SKM-1 (cell line): ENCODE data around the gene CTXN3.

ENCODE experiments used
- DNase-seq: peaks from one replicate; lab custom pipeline; 2025; ENCODE audit not compliant: unreplicated experiment; lab: John Stamatoyannopoulos, UW

Gene CTXN3

DNA sequence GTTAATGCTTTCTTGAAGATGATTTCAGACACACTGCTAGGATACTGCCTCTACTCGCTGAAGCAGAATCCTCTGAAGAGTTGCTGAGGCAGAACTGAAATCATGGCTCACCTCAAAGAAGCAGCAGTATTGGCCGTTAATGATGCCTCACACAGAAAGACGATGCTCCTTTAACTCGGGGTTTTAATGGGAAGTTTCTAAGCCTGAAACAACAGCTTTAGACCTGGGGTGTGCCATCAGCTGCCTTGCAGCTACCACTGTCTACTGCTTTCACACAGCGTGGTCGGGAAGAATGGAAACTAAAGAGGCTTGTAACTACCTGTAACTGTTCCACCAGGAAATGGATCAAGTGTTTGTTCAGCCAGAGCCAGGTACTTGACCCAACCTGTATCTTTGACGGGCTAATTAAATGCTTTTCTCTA, at the start of gene CTXN3:
CTXN3 (plus strand) TSS at position 65 of the 422 bp plus-strand sequence. CDS start 8,440 bp downstream, outside the sequence.
- DNase-seq, result no peak

DNA sequence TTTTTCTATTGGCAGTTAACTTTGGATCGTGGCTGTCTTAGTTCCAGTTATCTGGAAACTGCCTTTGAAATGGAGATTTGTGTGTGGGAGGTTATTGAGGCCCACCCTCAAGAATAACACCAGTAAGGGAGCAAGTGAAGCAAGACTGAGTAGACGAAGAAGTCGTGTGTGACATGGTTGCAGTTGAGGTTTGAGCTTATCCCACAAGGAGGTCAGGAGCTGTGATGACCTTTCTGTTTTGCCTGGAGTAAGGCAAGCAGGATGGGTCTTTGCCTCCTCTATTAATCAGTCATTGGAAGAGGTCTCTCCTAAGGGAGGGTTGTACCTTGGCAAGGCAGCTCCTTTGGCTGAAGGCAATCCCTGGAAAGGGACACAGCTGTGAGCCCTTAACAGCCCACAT, 49.6 kb upstream of the CTXN3 start:
- DNase-seq, result no peak

DNA sequence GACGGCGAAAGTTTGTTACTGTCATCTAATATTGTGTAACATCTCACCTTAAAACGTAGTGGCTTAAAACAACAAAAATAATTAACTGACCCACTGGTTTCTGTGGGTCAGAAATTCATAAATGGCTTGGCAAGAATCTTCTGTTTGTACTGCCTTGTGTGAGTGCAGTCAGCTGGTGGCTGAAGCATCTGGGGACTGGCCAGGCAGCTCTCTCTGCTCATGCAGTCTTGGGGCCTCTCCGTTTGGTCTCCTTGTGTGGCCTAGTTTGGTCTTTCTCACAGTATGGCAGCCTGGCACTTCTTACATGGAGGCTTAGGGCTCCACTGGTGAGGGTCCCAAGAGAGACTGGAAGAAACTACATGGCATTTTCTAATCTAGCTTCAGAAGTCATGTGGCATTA, 49.0 kb upstream of the CTXN3 start:
- no peak for DNase-seq

DNA sequence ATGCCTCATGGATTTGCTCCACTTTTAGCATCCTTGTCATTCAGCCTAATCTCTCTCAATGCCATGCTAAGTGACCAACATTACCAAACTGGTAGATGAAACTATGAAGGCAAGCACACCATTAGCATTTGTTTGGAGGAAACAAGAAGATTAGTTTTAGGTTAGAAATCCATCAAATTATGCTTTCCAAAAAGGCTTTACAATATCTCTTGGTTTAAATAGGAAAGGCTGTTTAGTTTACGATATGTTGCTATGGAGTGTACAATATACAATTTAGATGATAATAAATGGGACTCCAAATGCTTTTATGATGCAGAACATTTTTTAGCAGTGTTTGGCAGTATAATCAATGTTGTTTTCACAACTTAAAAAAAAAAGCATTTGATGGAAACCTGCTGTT, 47.8 kb upstream of the CTXN3 start:
- no peak for DNase-seq

DNA sequence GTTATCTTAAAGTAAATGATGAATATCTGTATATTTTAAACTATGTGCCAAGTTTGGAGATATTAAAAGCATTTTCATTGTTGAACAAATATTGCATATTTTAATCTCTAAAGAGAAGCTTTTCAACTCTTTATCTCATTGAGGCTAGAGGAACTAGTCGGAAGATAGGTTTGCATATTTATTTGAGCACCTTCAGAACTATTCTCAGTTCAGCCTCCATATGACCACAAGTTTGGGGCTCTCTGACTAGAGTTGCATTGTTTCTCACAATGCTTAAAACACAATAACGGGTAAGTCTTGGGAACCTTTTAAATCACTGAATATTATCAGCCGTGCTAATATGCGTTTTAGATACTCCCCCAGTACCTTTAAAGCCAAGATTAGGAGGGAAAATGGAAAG, 47.3 kb upstream of the CTXN3 start:
- DNase-seq, result no peak

DNA sequence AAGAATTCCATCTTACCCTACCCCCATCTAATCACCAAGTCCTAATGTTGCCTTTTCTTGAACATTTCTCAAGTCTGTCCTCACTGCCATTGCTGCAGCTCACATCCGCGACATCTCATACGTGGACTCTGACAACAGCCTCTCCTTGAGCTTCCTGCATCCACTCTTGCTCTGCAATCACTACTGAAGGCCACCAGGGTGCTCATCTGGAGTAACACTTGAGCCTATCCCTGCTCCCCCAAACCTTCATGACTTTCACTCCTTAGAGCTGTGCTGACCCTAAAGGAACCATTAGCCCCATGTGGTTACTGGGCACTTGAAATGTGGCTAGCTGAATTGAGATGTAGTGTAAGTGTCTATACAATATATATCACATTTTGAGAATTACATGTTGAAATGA, 46.4 kb upstream of the CTXN3 start:
- DNase-seq, result no peak

DNA sequence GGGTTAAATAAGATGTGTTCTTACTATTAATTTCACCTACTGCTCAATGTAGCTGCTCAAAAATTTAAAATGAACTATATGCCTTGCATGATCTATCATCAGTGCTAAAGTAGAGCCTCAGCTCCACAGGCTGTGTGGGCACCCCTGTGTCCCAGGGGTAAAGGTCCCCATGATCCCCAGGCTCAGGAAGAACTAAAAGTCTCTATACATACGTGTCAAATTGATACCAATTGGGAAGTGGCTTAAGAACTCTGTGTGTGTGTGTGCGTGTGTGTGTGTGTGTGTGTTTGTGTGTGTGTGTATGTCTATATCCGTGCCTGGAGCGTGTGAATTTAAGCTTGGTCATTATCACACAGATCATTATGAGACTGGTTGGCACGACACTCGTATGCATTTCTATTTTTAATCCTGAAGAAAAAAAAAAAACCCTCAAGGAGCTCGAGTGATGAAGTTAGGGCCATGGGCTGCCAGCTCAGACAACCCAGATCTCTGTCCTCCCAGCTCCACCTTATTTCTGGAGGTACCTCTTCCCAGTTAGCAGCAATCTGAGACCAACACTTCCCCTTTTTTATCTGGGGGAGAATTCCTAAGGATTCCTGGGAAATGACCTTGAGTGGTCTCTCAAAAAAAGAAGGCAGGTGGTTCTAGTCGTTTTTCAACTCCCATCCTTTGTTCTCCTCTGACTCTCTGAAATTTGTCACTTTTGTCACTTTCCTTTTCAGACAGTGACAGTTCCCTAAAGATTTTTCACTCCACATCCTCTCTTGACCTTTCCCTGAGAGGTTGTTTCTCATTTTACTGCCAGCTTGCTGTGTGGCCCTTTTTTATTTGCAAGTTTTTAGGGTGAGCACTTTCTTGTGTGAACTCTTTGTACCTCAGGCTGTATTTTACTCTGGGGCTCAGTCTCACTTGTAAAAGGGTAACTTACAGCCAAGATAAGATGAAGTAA, 45.7 kb upstream of the CTXN3 start:
- no peak for DNase-seq

DNA sequence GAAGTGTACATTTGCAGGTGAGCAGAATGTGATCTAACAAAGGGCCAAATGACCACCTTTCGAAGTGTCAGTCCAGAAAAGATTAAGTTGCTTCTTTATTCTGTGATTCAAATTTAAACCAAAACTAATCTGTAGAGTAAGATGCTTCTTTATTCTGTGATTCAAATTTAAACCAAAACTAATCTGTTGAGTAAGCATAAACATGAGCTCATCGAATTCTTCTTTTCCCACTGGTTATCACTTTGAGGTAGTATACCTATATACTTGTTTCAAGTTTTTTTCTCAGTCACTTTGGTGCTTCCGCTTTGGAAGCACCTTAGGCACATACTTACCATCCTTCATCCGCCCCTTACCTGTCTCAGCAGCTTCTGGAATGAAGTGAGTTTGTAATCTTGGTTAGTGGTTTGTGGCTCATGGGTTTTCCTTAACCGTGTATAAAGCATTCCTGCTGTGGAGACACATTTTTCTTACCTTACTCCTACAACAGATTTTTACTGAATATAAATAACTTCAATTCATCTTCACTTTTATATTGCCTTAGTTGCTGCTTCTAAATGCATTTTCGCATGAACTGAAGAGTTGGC, 40.7 kb upstream of the CTXN3 start:
- no peak for DNase-seq

DNA sequence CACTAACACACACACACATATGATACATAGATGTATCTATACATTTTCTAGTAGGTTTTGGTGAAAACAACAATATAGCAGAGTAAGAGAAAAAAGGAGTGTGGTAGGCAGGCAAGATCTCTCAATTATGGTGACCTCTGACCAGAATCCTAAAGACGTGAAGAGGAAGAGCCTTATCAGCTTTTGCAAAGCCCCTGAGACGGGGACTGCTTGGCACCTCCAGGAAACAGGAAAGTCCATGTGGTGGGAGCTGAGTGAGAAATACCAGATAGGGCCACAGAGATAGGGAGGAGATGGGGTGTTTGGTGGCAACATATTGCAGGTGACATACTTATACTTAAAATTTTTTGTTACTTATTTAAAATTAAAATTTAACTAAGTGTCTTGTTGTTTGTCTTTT, 39.9 kb upstream of the CTXN3 start:
- no peak for DNase-seq

DNA sequence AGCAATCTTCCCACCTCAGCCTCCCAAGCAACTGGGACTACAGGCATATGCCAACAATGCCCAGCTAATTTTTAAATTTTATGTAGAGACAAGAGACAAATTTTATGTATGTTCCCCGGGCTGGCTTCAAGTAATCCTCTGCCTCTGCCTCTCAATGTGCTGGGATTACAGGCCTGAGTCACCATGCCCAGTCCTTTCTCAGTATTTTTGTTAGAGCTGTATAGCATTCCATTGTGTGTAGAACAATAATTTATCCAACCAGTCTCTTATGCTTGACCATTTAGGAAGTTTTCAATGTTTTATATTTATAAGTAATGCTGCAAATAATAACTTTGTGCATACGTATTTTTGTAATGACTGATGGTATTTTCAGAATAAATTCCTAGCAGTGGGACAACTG, 38.9 kb upstream of the CTXN3 start:
- no peak for DNase-seq

DNA sequence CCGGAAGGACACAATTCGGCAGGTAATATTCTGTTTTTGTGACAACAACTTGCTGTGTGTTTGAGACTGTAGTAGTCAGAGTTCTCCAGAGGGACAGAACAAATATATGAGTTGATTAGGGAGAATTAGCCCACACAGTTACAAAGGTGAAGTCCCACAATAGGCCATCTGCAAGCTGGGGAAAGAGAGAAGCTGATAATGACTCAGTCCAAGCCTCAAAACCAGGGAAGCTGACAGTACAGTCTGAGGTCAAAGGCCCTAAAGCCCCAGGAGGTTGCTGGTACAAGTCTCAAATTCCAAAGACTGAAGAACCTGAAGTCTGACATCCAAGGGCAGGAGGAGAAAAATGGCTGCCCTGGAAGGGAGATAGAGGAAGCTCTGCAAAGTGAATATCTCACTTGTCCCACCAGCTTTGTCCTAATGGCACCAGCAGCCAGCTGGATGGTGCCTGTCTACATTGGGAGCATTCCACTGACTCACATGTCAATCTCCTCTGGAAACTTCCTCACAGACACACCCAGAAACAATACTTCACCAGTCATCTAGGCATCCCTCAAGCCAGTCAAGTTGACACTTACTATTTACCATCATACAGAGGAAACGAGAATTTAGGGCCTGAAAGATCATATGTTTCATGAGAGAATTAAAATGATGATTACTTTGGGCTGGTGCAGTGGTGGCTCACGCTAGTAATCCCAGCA, 36.3 kb upstream of the CTXN3 start:
- no peak for DNase-seq

DNA sequence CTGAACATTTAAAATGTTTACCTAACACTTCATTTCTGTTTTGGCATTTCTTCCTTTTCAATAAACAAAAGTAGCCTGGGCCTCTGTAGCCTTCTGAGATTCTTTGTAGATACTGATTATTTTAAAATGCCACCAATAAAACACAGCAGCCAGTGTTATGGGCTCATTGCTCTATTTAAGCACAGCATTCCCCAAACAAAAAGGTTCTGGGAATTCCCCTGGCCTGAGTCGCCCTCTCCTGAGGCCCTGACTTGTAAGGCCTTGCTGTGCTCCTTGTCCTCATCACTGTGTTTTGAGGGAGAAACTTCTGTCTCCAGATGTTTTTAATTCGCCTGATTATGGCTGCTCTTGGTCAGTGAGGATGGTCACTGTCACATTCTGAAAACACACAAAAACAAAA, 33.0 kb upstream of the CTXN3 start:
- DNase-seq, result no peak

DNA sequence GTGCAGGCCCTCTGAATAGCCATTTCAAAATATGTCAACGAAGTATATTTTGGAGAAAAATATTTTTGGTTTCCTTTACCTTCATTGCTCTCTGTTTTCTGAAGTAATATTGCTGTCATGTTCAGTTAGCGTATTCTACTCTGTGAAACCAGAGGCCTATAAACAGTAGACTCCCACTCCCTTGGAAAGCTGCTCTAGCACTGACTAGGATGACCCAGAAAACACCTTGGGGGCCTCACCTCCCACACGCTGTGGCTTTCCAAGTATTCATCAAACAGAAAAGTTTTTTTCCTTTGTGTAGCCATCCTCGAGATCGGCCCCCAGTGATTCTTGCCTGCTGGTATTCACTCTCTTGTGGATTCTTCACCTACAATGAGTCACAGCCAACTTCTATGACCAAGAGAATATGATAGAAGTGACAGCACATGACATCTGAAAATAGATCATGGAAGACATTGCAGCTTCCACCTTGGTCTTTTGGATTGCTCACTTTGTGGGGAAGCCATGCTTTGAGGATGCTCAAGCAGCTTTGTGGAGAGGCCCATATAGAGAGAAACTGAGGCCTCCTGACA, 28.9 kb upstream of the CTXN3 start:
- DNase-seq, result no peak

DNA sequence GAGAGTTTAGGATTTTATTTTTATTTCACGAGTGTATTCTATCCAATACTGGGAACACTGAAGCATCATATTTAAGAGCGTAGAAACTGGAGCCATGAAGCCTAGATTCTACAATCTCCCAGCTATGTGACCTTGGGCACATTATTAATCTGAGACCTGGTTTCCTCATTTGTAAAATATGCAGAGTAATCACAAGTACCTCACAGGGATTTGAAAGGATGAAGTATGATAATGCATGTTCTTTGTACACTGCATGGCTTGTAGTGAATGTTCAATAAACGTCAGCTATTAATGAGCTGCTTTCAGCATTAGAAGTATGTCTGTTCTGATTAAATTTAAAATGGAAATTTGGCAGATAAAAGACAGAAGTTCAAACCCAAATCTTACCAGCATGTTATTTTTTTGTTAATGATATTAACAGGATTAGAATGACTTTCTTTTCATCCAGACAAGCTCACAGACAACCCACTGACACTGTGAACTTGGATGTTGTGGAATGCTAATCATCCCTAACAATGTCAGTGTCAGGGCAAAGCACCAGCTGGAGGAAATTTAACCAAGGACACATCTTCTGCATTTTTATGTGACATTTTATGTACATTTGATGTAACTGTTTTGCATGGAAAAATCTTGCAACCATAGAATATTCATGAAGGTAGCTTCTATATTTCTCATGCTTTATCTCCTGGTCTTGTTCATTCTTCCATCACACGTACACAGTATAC, 27.1 kb upstream of the CTXN3 start:
- no peak for DNase-seq

DNA sequence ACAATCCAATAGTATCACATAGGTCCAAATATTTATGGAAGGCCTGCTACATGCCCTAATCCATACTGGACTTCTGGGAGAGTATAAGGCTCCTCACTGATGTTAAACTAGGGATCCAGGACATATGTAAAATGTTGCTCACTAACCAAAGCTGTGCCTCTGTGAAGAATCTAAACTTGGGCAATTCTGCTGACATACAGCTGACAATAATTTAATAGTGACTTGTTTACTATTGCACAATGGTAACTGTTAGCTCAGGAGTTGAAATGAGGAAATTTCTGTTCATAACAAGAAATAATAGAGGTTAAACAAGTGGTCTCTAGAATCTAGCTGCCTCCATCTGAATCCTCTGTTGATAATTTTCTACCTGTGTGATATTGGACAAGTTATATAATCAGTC, 14.9 kb upstream of the CTXN3 start:
- DNase-seq, result no peak

DNA sequence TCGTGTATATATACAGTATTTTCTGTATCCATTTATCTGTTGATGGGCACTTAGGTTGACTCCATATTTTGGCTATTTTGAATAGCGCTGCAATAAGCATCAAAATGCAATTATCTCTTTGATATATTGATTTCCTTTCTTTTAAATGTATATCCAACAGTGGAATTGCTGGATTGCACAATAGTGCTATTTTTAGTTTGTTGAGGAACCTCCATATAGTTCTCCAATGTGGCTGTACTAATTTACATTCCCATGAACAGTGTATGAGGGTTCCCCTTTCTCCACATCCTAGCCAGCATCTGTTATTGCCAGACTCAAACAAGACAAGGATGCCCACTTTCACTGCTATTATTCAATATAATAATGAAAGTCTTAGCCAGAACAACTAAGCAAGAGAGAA, 9.1 kb upstream of the CTXN3 start:
- DNase-seq, result no peak

DNA sequence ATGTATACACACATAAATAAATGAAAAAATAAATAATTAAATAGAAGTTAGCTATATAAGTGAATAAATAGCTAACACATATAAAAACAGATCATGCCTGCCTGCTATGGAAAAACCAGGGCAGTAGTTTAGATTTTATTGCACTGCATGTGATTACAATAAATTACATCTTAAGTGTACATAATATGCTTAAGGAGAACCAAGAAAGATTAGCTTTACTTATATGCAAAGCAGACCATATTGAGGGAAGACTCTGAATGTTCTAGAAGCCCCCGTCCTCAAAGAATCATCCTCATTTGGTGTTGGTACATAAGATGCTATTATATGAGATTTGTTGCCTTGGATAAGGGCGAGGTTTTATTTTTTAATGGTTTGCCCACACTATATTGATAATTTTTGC, 5.9 kb upstream of the CTXN3 start:
- no peak for DNase-seq

DNA sequence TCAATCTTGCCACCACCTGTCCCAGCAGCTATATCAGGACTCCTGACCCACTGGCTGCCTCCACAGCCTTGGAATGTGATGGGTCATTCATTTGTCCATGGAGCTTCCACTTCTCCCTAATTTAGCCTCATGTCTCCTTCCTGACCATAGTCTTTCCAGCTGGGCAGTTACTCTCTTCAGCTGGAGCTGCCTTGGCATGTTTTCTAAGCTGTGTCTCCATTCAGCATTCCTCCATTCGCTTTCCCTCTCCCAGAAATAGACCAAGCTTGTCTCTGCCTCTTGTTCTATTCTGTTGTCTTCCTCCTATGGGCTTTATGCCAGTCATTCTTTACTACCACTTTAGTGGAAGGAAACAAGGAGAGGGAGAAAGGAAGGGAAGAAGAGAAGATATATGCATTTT, 5.3 kb upstream of the CTXN3 start:
- no peak for DNase-seq

DNA sequence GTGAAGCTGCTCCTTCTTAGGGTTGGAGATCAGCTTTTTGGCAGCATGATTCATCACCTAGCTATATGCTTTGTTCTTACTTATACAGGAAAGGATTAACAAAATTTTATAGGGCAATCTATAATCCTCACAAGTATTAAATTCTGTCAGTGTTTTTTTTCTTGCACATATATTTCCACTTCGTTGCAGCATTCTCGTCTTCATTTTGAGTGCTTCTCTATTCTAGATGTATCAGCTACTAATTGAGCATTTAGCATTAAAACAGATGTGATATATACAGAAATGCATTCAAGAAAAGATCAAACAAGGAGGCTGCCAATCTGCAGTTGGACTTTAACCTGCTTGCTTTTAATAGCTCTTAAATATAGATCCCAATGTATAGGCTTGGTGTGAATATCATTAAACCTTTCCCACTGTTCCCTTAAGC, 3.6 kb upstream of the CTXN3 start:
- DNase-seq, result no peak

DNA sequence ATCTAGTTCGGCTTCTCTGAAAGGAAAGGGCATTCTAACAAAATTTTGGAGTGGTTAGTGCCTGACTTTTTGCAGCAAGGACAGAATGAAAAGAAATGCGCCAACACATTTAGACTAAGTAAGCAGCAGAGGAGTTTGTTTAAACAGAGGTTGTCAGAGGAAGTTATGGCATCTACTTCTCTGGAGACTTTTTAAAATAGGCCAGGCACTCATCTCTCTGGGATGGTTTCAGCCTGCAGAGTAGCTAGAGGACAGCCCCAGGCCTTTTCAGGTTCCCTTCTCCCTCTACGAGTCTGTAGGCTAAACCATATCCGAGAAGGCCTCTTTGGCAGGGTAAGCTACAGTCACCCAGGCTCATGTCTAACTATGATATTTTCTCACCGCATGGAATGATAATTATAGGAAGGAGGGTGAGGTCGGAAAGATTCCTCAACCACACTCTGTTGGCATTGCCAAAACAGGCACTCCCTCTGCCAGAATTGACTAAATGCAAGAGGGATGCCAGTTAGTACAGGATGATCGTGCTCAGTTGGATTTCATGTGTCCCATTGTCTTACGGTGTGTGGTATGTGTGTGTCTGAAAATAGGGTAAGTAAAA, 1.4 kb upstream of the CTXN3 start:
- no peak for DNase-seq

DNA sequence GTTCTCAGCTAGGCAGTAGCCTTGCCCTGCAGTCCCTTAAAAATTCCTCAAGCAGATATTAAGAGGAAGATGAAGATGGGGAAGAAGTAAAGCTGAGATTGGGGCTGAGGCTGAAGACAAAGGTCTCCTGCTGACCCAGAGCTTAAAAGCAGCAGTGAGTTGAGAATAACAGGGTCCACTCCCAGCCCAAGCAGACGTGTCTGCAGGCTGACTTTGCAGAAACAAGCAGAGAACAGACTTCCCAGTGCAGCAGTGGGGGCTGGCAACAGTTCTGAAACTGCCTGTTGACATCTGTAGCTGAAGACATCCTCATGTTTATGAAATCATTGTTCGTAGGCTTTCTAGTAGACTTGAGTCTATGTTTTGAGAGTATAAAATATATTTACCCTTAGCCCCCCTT, 1.1 kb downstream of the CTXN3 start:
- DNase-seq, result no peak
